ENCODE data around the gene ABCF2. TPM values are rescaled to one million over a fixed set of nuclear protein-coding genes. Genes with fewer than 3 reads are reported as not detected.

The ABCF2 gene
- total RNA-seq, 1 experiment from 2014 or later, result 77.6 TPM

DNA sequence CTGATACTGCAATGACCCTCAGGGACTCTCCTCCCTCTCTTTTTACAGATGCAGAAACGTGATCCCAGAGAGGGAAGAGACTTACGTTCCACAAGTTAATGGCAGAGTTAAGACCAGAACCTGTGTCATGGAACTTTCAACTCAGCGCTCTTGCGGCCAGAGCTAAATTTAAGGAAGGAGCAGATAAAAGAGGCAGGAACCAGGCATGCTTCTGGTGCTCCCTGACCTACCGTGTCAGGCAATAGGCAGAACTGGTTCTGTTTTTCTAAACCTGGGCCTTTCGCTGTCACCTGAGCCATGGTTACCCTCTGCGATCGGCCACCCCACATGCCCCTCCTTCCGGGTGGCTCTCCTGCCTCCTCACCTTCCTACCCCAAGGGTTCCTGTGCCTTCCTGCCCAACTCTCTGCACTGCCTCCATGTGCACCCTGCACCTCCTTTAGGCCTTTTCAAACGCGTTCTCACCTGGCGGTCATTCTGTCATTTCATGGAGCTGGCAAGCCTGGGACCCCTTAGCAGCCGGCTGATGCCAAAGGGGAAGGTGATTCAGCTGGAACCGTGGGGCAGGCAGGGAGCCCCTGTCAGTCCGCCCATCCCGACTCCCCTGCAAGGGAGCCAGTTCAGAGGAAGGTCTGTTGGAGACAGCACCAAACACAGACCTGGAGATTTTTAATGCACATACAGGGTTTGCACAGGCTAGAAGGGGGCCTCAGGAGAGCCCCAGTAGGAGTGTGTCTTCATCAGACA is 51.8 kb downstream of the ABCF2 start:
- Histone ChIP-seq H3K27me3 (no peaks in the 10 kb centered on the region; the same call in 1 of the 2 replicates), H3K27ac (no peak overlapping the region), H3K36me3 (no peaks in the 10 kb centered on the region), H3K4me3 (no peak overlapping the region), H3K4me1 (no peaks in the 10 kb centered on the region), H3K9me3 (replicated peaks) (no peaks in the 10 kb centered on the region)
- DNase-seq, result no peak

DNA sequence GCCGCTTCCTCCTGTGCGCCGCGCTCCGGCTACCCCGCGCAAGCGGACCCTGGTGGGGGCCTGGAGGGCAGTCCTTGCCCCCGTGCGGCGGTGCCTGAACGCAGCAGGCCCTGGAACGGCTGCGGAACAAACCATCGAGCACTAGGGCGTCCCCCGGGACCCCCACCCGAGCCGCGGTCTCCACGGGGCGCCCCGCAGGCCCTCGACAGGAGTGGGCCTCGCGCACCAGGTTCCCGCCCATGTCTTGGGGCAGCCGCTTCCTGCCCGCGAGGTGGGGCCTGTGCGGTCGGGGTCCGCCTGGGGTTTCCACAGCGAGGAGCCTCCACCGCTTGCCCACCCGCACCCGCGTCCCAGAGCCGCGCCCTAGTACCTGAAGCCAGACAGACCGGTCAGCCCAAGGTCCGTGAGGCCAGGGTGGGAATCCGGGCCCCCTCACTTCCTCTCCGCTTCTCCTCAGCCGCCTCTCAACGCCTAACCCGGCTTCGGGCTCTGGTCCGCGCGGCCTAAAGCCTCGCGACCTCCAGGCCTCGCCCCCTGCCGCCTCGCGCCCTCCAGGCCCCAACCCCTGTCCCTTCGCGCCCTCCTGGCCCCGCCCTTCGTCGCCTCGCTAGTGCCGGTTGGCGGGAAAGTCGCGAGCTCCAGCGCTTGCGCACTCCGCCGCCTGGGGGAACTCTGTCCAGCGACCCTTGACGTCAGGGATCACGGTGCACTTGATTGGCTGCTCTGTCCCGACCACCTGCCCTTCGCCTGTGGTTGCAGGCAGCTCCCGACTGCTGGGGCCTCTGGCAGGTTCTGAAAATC is 52.6 kb downstream of the ABCF2 start:
- no peaks in the 10 kb centered on the region for H3K4me1 ChIP-seq
- H3K36me3 ChIP-seq, result no peaks in the 10 kb centered on the region
- no peak for DNase-seq
- no peaks in the 10 kb centered on the region; the same call in 1 of the 2 replicates for H3K27me3 ChIP-seq
- H3K4me3 ChIP-seq, result no peak overlapping the region
- no peaks in the 10 kb centered on the region for H3K9me3 ChIP-seq (replicated peaks)
- H3K27ac ChIP-seq, result no peak overlapping the region

DNA sequence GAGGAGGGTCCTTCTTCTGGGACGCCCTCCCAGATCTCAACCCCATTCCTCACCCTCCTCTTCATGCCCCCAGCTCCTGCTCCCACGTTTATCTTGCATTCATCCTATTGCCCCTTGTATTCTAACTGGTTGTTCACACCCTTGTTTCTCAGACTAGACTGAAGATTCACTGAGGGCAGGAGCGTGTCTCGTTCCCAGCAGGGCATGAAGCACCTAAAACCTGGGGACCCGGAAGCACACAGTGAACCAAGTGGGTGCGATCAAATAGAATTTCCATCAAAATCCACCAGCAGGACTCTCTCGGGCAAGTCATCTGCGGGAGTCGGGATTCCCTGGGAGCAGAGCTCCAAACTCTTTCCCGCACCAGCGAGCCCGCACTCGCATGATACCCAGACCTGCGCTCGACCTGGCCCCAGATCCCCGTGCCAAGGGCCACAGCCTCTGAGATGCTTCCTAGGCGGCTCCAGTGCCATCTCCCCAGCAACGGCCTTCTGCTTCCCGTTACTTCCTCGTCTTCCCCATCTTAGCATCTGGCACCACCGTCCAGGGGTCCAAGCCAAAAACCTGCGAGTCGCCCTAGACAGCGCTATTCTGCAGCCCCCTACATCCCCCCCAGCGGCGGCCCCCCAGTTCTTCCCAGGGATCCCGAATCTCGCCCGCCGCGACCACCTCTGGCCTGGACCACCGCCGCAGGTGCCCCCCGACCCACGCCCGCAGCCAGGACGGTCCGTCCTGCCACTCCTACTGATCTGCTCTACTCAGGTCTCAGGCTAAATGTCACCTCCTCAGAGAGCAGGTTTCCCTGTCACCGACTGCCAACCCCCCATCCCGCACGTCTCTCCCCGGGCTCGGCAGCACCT is 53.4 kb downstream of the ABCF2 start:
- Histone ChIP-seq H3K4me3 (no peak overlapping the region), H3K9me3 (replicated peaks) (no peaks in the 10 kb centered on the region), H3K27ac (no peak overlapping the region), H3K4me1 (no peaks in the 10 kb centered on the region), H3K36me3 (no peaks in the 10 kb centered on the region), H3K27me3 (peaks cover 8% of the 10 kb centered on the region)
- no peak for DNase-seq

DNA sequence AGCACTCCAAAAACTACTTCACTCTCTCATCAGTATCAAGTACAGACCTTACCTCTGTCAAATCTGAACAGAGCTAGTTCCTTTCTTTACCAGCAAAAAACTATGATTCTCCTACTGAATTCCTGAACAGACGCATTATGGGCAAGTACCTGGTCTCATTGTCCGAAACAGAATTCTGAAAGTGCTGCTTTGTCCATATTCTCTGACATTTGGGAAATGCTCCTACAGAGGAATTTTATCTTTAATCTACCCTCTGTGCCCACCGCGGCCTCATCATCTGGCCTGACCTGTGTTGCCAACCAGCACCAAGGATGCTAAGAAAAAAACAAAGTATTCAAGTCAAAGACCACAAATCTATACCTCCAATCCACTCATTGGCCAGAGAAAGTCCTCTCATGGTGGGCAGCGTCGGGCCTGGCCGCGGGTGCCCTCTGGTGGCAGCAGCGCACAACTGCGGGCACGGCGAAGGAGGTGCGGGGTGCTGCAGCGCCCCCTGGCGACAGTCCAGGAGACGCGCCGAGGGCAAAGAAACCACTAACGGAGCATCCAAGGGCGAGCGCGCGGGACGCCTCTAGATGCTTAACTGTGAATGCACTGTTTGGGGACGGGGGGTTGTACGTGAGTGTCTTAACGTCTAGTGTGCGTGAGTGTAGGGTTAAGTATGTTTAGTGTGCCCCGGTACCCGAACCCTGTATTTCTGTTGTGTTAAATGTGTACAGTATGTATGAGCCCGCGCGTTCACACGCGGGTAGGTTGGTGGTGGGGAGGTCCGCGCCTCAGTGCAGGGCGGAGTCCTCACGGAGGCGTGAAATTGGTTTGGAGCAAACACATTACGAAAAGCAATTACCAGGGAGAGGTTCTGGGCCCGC is 54.5 kb downstream of the ABCF2 start:
- no peaks in the 10 kb centered on the region for H3K36me3 ChIP-seq
- no peaks in the 10 kb centered on the region for H3K9me3 ChIP-seq (replicated peaks)

DNA sequence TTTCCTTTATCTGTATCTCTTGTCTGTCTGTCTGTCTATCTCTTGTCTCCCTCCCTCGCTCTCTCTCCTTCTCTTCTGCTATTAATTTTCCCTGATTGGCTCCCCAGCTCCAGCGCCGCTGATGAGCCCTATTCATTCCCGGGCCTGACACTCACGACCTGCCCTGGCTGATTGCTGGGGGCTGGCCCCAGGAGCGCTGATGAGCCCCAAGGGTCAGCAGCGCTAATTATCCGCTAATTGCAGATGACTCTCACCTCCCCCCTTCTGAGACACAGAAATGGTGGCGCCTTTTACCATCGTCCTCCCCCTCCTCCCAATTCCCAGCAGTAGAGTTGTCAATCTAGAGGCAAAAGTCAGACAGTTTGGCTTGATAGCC is 58.2 kb downstream of the ABCF2 start:
- H3K9me3 ChIP-seq (replicated peaks), result no peaks in the 10 kb centered on the region
- no peak for DNase-seq

More for the DNA sequence above, 54.5 kb downstream of the ABCF2 start:
- Histone ChIP-seq H3K27me3 (peaks cover 15% of the 10 kb centered on the region), H3K4me3 (no peak overlapping the region), H3K27ac (no peak overlapping the region), H3K4me1 (no peaks in the 10 kb centered on the region)
- peak; percentile 64 to 87 for DNase-seq

DNA sequence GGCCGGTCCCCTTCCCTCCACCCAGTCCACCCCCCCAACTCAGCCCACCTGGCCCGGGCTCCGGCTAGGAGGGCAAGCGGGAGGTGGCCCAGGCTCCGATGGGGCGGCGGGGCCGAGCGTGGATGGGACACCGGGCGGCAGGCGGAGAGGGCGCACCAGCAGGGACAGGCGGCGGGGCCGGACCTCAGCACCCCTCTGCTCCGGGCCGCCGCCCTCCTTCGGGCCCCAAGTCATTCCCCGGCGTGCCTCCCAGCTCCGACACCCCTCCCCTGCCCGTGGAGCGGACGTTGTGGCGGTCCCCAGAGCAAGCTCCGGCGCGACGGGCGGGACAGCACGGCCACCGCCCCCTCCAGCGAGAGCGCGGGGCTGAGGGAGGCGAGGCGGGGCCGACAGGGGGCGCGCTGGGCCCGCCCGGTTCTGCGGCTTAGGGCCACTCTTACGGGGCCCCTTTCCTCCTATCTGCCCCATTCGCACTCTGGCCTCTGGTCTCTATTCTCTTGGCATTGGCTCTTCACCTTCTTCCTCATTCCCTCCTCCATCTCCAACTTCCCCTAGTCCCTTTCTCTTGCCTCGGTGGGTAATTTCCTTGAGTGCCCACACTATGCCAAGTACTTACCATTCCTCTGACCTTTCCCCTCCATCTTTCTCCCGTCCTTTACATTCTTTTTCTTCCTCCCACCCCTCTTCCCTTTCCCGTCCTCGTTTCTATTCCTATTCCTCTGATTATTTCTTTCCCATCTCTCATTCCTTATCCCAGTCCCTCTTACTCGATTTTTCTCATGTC is 58.8 kb downstream of the ABCF2 start:
- peak overlapping the region; percentile 57 for H3K4me3 ChIP-seq
- no peaks in the 10 kb centered on the region for H3K9me3 ChIP-seq (replicated peaks)
- H3K27ac ChIP-seq, result no peak overlapping the region
- no peaks in the 10 kb centered on the region for H3K36me3 ChIP-seq
- DNase-seq, result peak; percentile 49 to 70
- H3K27me3 ChIP-seq, result peaks cover 37% of the 10 kb centered on the region
- H3K4me1 ChIP-seq, result no peaks in the 10 kb centered on the region

More for the DNA sequence above, 58.2 kb downstream of the ABCF2 start:
- peaks cover 36% of the 10 kb centered on the region for H3K27me3 ChIP-seq
- no peak overlapping the region for H3K4me3 ChIP-seq
- H3K27ac ChIP-seq, result no peak overlapping the region
- H3K4me1 ChIP-seq, result no peaks in the 10 kb centered on the region
- no peaks in the 10 kb centered on the region for H3K36me3 ChIP-seq

DNA sequence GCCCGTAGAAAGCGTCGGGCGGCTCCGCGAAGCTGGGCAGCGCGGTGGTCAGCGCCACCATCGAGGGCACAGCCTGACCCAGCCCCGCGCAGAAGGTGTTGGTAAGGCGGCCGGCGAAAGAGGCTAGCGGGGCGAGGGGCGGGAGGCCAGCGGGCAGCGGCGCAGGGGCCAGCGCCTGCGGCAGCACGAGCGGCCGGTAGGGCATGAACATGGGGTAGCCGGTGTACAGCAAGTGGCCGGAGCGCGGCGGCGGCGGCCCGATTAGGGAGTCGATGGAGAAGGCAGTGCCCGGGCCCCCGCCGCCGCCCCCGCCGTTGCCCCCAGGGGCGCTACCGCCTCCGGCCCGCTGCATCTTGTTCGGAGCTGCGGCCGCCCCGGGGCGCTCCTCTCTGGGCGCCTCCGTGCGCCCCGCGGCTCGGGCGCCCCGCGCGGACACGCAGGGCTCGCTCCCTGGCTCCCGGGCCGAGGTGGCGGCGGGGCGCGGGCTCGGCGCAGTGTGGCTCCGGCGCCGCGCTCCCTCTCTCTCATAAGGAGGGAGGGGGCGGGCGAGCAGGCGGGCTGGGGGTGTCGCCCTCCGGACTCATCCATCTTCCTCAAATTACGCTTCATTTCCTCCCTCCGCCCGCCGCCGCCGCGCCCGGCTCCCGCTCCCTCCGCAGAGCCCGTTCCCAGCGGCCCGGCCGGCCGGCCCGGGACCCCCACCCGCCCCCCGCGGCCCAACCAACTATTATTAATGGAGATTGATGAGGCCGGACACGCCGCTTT is 59.6 kb downstream of the ABCF2 start, which contains the start of gene GBX1:
Gene GBX1 (minus strand): TSS at position 498 of the 765 bp plus-strand sequence. CDS start 146 bp downstream, at position 352.
- DNase-seq, result peak; percentile 47 to 61
- peak within 1 kb of the TSS; percentile 57 for H3K4me3 ChIP-seq

DNA sequence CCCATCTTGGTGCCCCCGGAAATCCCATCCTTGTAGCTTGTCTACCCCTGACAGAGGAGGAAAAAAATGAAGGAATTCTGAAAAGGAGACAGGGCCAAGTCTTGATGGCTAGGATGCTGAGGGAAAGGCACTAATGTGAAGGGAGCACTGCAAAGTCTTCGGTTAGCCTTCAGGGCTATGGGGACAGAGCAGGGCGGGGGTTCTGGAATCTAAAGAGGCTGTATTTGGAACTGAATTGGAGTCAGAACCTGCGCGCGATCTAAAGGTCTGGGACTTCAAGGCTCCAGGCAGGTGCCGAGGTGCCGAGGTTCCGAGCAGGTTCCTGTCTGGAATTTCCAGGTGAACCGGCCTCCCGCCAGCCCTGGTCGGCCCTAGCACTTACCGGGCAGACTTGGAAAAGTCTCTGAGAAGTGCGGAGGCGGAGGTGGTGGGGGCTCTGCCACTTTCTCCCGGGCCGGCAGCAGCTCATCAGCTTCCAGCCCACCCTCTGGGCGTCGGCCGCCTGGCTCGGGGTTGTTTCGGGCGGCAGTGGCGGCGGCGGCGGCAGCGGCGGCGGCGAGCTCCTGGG is 60.3 kb downstream of the ABCF2 start:
- Histone ChIP-seq H3K27ac (no peak overlapping the region), H3K27me3 (peaks cover 39% of the 10 kb centered on the region), H3K9me3 (replicated peaks) (no peaks in the 10 kb centered on the region), H3K36me3 (no peaks in the 10 kb centered on the region), H3K4me1 (no peaks in the 10 kb centered on the region), H3K4me3 (peak overlapping the region; percentile 57)
- DNase-seq, result no peak

More for the DNA sequence above, 59.6 kb downstream of the ABCF2 start, which contains the start of gene GBX1:
- Histone ChIP-seq H3K27ac (no peak within 1 kb of the TSS), H3K27me3 (peaks cover 39% of the 10 kb centered on the region), H3K9me3 (replicated peaks) (no peaks in the 10 kb centered on the region), H3K4me1 (no peaks in the 10 kb centered on the region), H3K36me3 (no peaks in the 10 kb centered on the region)

Other genes with a start within 250 kb of the ABCF2 start
- gene KCNH2, start 248.9 kb downstream of the ABCF2 start, total RNA-seq (2014; rRNA removed; shearing (Covaris generic)), result 15.9 and 19.3 TPM in 2 replicates
- 0.05 and 0.20 TPM in 2 replicates for gene NOS3, start 236.2 kb downstream of the ABCF2 start, total RNA-seq (2014; rRNA removed; shearing (Covaris generic))
- gene ATG9B, start 202.7 kb downstream of the ABCF2 start, total RNA-seq (2014; rRNA removed; shearing (Covaris generic)), result 0.08 TPM in 1 of 2 replicates, not detected in the other
- gene ABCB8, start 198.8 kb downstream of the ABCF2 start, total RNA-seq (2014; rRNA removed; shearing (Covaris generic)), result 20.8 and 22.3 TPM in 2 replicates
- 1.3 and 1.5 TPM in 2 replicates for gene ASIC3, start 178.7 kb downstream of the ABCF2 start, total RNA-seq (2014; rRNA removed; shearing (Covaris generic))
- gene CDK5, start 169.3 kb downstream of the ABCF2 start, total RNA-seq (2014; rRNA removed; shearing (Covaris generic)), result 34.3 and 39.2 TPM in 2 replicates
- 129 and 132 TPM in 2 replicates for gene SLC4A2, start 167.6 kb downstream of the ABCF2 start, total RNA-seq (2014; rRNA removed; shearing (Covaris generic))
- 62.2 and 92.8 TPM in 2 replicates for gene FASTK, start 146.4 kb downstream of the ABCF2 start, total RNA-seq (2014; rRNA removed; shearing (Covaris generic))
- 43.5 and 44.2 TPM in 2 replicates for gene TMUB1, start 143.7 kb downstream of the ABCF2 start, total RNA-seq (2014; rRNA removed; shearing (Covaris generic))
- 59.7 and 62.9 TPM in 2 replicates for gene AGAP3, start 140.7 kb downstream of the ABCF2 start, total RNA-seq (2014; rRNA removed; shearing (Covaris generic))
- gene GBX1, start 59.5 kb downstream of the ABCF2 start, total RNA-seq (2014; rRNA removed; shearing (Covaris generic)), result 0.48 and 0.95 TPM in 2 replicates
- not detected in 2 replicates for gene ASB10, start 40.0 kb downstream of the ABCF2 start, total RNA-seq (2014; rRNA removed; shearing (Covaris generic))
- not detected in 2 replicates for gene H2BK1, start 16.7 kb downstream of the ABCF2 start, total RNA-seq (2014; rRNA removed; shearing (Covaris generic))
- 27.7 and 28.2 TPM in 2 replicates for gene CHPF2, start 5.3 kb upstream of the ABCF2 start, total RNA-seq (2014; rRNA removed; shearing (Covaris generic))
- 91.8 and 106 TPM in 2 replicates for gene SMARCD3, start 21.5 kb upstream of the ABCF2 start, total RNA-seq (2014; rRNA removed; shearing (Covaris generic))
- 56.8 and 61.5 TPM in 2 replicates for gene NUB1, start 114.6 kb upstream of the ABCF2 start, total RNA-seq (2014; rRNA removed; shearing (Covaris generic))
- 0.46 and 1.0 TPM in 2 replicates for gene WDR86, start 182.8 kb upstream of the ABCF2 start, total RNA-seq (2014; rRNA removed; shearing (Covaris generic))
- gene CRYGN, start 212.9 kb upstream of the ABCF2 start, total RNA-seq (2014; rRNA removed; shearing (Covaris generic)), result not detected in 2 replicates

Measured in SJCRH30 (cell line).